ENCODE data around the gene SLC2A5.
A peak's percentile ranks its signal among the peaks of the same experiment; 100 is the strongest.

Gene SLC2A5

GRCh38 chr1:9088807-9089206 lies 19.4 kb upstream of the SLC2A5 start:
- DNase-seq, result no peak

GRCh38 chr1:9087411-9088125 lies 18.1 kb upstream of the SLC2A5 start:
- no peak for DNase-seq

GRCh38 chr1:9086796-9087195 lies 17.4 kb upstream of the SLC2A5 start:
- DNase-seq, result no peak

- DNase-seq, result no peak
These were observed 16.6 kb upstream of the SLC2A5 start for GRCh38 chr1:9086045-9086444.

- no peak for DNase-seq
These were observed 16.0 kb upstream of the SLC2A5 start for GRCh38 chr1:9085306-9085940.

DNA sequence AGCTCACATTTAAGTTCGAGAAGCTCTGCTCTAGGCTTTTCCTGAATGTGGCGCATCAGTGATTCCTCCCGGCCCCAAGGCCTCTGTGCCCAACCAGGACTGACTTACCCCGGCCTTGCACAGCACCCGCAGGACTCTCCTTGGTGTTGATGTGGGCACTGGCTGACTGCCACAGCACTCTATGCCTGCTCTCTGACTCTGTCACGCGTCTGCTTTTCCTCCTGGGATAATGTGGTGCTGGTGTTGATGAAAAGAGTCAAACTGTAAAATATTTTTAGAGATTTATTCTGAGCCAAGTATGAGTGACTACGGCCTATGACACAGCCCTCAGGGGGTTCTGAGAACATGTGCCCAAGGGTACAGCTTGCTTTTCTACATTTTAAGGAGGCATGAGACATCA lies 15.5 kb upstream of the SLC2A5 start:
- no peak for DNase-seq

DNA sequence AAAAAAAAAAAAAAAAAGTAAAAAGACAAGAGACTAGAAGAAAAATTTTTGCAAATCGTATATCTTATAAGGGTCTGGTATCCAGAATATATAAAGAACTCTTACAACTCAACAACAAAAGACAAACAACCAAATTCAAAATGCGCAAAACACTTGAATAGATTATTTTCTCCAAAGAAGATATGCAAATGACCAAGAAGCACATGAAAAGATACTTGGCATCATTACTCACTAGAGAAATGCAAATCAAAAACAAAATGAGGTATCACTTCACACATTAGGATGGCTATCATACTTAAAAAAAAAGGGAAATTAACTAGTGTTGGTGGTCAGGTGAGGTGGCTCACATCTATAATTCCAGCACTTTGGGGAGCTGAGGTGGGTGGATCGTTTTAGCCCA lies 12.0 kb upstream of the SLC2A5 start:
- DNase-seq, result no peak

GRCh38 chr1:9080705-9081291 lies 11.4 kb upstream of the SLC2A5 start:
- no peak for DNase-seq

- no peak for DNase-seq
These were observed 10.7 kb upstream of the SLC2A5 start for GRCh38 chr1:9079988-9080704.

DNA sequence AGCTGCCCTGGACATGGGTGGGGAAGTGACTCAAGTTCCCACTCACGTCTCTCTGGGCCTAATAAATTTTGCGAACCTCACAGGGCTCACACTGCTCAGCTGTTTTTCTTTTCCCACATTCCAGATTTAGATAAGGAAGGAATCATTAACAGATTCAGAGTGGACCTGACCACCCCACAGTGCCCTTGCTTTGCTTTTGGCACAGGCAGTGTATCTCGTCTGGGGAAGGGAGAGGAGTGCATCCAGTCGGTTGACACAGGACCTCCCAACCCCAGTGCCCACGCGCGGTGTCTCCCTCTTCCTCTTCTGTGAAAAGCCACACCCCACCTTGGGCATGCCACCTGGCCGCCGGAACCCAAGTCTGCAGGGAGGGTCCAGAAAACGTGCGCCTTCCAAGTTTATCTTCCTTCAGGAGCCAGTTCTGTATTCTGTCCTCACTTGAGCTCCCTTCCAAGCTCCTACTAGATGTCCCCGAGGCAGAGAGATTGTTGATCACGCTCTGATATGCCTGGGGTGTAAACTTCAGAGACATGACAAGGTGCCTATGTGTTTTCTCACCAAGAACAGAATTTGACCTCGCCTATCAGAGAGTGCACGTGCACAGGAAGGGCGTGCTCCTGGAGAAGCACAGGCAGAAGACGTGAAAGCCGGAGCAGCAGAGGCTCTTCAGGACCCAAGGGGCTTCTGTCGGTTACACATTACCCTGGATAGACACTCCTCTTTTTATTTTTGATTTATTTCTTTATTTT lies 9.5 kb upstream of the SLC2A5 start:
- DNase-seq, result no peak

GRCh38 chr1:9078015-9078751 lies 8.7 kb upstream of the SLC2A5 start:
- DNase-seq, result no peak

- no peak for DNase-seq
These were observed 5.6 kb upstream of the SLC2A5 start for GRCh38 chr1:9075022-9075421.

DNA sequence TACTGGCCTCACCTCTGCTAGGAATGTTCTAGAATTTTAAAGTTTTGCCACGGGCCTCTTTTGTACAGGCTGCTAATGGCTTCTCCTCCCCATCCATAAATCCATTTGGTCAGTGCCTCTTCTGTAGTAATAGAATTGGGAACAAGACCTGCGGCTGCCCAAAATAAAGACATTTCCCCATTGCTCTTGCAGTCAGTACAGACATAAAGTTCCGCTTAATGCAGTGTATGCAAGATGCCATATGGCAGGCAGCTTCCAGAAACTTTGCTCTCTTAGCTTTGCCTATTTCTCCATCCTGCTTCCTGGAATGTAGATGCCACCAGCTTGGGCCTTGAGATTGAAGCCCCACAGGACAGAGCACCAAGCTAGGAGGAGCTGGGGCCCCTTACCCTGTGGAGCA lies 3.7 kb upstream of the SLC2A5 start:
- DNase-seq, result no peak

DNA sequence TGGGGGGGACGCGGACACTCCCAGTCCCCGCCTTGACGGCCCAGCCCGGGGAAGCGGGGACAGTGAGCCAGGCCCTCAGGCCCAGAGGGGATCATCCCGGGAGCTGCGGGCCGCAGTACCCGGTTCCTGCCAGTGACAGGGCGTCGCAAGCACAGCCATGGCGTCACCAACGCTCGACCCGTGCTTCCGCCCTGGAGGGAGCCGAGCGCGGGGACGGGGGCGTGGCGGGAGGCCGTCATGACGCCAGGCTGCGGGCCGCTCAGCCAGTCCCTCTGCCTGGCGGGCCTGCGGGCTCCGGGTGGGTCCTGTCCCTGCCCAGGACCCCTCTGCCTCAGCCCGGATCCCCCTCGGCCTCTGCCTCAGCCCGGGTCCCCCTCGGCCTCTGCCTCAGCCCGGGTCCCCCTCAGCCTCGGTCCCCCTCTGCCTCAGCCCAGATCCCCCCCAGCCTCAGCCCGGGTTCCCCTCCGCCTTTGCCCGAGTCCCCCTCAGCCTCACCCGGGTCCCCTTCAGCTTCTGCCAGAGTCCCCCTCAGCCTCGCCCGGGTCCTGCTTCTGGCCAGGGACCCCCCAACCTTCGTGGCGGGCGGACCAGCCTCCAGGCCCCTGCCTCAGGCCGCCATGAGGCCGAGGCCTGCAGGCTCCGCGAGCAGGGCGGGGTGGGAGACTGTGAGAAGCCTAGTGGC lies 2.3 kb upstream of the SLC2A5 start:
- no peak for DNase-seq

DNA sequence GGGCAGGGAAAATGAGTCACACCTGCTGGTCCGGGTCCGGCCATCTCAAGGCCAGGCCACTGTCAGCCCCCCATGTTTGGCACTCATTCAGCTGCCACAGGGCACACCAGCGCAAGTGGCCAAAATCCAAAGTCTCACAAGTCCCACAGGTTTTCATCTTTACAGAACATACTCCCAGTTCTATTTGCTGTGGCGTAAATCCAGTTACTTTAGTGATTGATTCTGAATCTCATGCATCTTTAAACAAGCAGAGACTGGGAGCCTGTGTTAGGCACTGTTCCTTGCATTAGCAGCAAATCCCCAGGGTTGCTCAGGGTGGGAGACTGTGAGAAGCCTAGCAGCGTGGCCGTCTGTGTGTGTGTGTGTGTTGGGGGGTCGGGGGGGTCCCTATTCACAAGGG lies 1.1 kb upstream of the SLC2A5 start:
- DNase-seq, result no peak

- DNase-seq, result no peak
These were observed 482 bp downstream of the SLC2A5 start for GRCh38 chr1:9068981-9069325.

DNA sequence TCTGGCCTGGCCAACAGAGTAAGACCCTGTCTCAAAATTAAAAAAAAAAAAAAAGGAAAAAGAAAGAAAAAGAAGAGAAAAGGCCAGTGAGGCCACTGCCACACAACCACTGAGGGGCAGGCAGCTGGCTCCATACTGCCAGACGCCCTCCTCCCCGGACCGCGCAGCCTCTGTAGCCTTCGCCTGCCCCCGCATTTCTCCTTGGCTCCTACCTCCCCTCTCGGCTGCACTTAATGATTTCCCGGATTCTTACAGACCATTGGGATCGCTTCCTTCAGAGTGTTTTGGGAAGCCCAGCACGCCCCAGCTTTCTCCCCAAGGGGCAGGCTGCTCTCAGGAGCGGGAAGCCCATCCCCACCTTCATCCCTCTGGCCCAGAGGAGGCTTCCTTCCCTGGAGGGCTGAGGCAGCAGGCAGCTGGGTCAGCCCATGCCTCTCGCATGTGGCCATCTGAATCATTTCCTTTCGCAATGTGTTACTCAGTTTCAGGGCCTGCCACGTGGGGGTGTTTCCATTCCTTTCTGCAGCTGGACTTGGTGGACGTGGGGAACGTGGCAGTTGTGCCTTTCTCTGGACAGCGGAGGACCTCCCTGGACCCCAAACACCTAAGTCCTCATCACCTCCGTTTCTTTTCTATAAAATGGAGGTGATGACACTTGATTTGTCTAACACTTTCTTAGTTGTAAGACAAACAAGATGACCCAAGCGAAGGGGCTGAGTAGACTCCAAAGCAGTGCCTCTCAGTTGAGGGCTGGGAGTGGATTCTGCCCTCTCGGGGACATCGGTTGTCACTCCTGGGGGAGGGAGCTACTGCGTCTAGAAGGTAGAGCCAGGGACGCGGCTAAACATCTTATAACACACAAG lies 2.3 kb downstream of the SLC2A5 start:
- peak; percentile 50 for DNase-seq

DNA sequence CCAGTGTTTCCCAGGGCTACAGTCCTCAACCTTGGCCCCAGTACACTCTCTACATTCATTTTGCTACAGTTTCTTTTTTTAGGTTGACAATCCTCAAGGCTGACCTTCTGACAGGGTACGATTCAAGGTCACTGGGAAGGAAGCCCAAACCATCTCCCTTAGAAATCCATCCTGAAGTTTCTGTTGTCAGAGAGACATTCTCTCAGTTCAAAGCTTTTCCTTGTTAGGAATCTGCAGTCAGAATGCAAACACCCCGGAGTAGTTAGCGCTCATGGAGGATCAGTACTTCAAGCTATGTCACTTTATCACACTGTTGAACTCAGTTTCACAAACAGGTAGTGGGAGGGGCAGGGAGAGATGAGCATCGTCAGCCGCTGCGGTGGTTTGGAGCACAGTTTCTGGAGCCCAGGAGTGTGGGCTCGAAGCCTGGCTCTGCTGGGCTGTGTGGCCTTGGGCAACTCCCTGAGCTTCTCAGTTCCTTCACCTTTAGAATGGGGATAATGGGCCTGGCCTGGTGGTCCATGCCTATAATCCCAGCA lies 4.2 kb downstream of the SLC2A5 start:
- no peak for DNase-seq

DNA sequence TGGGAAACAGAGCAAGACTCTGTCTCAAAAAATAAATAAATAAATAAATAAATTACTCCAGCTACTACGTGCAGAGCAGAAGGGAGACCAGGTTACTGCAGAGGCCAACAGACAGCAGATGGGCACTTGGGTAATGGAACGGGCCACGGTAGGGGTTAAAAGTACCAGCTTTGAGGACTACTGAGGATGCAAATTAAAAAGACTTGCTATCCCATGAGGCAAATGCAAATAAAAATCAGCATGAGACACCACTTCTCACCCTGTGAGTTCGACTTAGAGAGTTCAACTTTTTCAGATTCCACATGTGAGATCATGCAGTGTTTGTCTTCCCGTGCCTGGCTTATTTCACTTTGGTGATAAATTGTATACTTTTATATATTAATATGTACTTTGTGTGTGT lies 6.6 kb downstream of the SLC2A5 start:
- DNase-seq, result no peak

- DNase-seq, result no peak
These were observed 7.4 kb downstream of the SLC2A5 start for GRCh38 chr1:9062021-9062471.

Data from left hindlimb (tissue), 1 donor.